GM23338 (cell line): Measurements from ENCODE around the gene SRPK1.

Experiments used
- CREB1 ChIP-seq: fragments of 250-450 bp; sonication (Bioruptor Pico); IDR thresholded peaks from 2 replicates; pipeline ENCODE4 v1.5.0; 2020; ENCODE audit warnings: low read depth, mild to moderate bottlenecking, moderate library complexity
- CTCF ChIP-seq, 2 experiments: fragments of 200-600 bp in 1 of 2; sonication (generic) in 1 of 2; conservative IDR thresholded peaks; 2 replicates each; pipeline versions ENCODE4 v1.5.1 to v1.6.1; 2016 to 2017; ENCODE audit warnings: antibody characterized with exemption in 2 of 2, low read depth in 2 of 2, mild to moderate bottlenecking in 2 of 2, moderate library complexity in 1 of 2
- EZH2 ChIP-seq: fragments of 200-600 bp; sonication (generic); IDR thresholded peaks from one replicate; pipeline ENCODE4 v1.8.0; 2017; ENCODE audit warnings: antibody characterized with exemption, mild to moderate bottlenecking, low read depth; ENCODE audit not compliant: unreplicated experiment
- EZH2phosphoT487 ChIP-seq: fragments of 200-600 bp; sonication (generic); IDR thresholded peaks from one replicate; pipeline ENCODE4 v1.8.1; 2018; ENCODE audit warnings: antibody characterized with exemption; ENCODE audit not compliant: unreplicated experiment
- JUNB ChIP-seq: IDR thresholded peaks from one replicate; pipeline ENCODE4 v1.6.1; 2016; ENCODE audit warnings: antibody characterized with exemption; ENCODE audit not compliant: unreplicated experiment
- NANOG ChIP-seq: IDR thresholded peaks from 2 replicates; pipeline ENCODE4 v1.6.1; 2016; ENCODE audit warnings: antibody characterized with exemption, borderline replicate concordance
- POLR2AphosphoS5 ChIP-seq: IDR thresholded peaks from 2 replicates; pipeline ENCODE4 v1.6.1; 2016; ENCODE audit warnings: antibody characterized with exemption, low read depth
- REST ChIP-seq: IDR thresholded peaks from one replicate; pipeline ENCODE4 v1.6.1; 2018; ENCODE audit warnings: antibody characterized with exemption; ENCODE audit not compliant: unreplicated experiment
- STAT1 ChIP-seq: IDR thresholded peaks from one replicate; pipeline ENCODE4 v1.6.1; 2016; ENCODE audit warnings: antibody characterized with exemption; ENCODE audit not compliant: unreplicated experiment
- ZNF114 ChIP-seq: fragments of 250-450 bp; sonication (Bioruptor Pico); IDR thresholded peaks from 2 replicates; pipeline ENCODE4 v1.5.0; 2020; ENCODE audit warnings: mild to moderate bottlenecking, moderate library complexity
- ZNF331 ChIP-seq: fragments of 250-450 bp; sonication (Bioruptor Pico); IDR thresholded peaks from 2 replicates; pipeline ENCODE4 v1.5.0; 2020; ENCODE audit warnings: low read depth, mild to moderate bottlenecking, moderate library complexity

- TF ChIP-seq CTCF (conservative IDR thresholded peaks at IDR 0.05; ENCODE audit: low read depth in 2 of 2) (no peak), CREB1 (CRISPR knock-in tag) (no peak), STAT1 (no peak), POLR2AphosphoS5 (no peak), EZH2phosphoT487 (no peak), REST (no peak), EZH2 (no peak), ZNF114 (CRISPR knock-in tag) (no peak), JUNB (no peak), NANOG (no peak), ZNF331 (CRISPR knock-in tag) (no peak)
These were observed 23.9 kb downstream of the SRPK1 start for GRCh38 chr6:35897036-35897435.
